Mucosa of descending colon (tissue), 3 donors: Measurements from ENCODE around the gene C2orf81. TPM values are rescaled to one million over a fixed set of nuclear protein-coding genes. Genes with fewer than 3 reads are reported as not detected.
"Not testable (repeated sequence)": the region's sequence is repeated elsewhere in the genome, so short reads cannot be mapped to it uniquely, and the experiment has no call there.

ENCODE experiments used
- ATAC-seq: fragments of 200-7000 bp; cut with Tn5 transposase; one replicate; pipeline ENCODE4 v1.9.1; 2020; ENCODE audit warnings: mild to moderate bottlenecking, moderate library complexity
- DNase-seq, 3 donors: peaks; one replicate each; pipeline ENCODE4 v3.0.0-alpha.2; 2020
- H3K36me3 ChIP-seq: fragments of 200-600 bp; one replicate; pipeline ENCODE4 v1.8.0; 2021; ENCODE audit warnings: low read depth, mild to moderate bottlenecking
- H3K4me1 ChIP-seq: fragments of 200-600 bp; one replicate; pipeline ENCODE4 v1.8.0; 2021; ENCODE audit warnings: low read depth, mild to moderate bottlenecking
- H3K4me3 ChIP-seq: fragments of 200-600 bp; one replicate; pipeline ENCODE4 v1.8.0; 2021; ENCODE audit warnings: mild to moderate bottlenecking
- H3K9me3 ChIP-seq: fragments of 200-600 bp; one replicate; pipeline ENCODE4 v1.8.0; 2021; ENCODE audit warnings: mild to moderate bottlenecking
- intact Hi-C, 2 donors: fragments of 100-400 bp; cut with DNase I in 1 of 2; cut with micrococcal nuclease in 1 of 2; formaldehyde crosslinking; loops; one replicate each; pipeline versions ENCODE4 v1.11.0 to v1.11.1; 2022; cut with DNase I, micrococcal nuclease
- total RNA-seq, 3 donors: library from RNA; stranded (reverse); fragmentation: NEBNext Ultra II Directional in 2 of 3; extraction: Animal tissue kit (Norgen Biotek cat#: 25700) in 2 of 3; gene quantifications; one replicate each; pipeline versions ENCODE4 v1.2.1 to v1.2.4, GENCODE V29; 2021 to 2023
- TF ChIP-seq, protein P1 (sequence below): fragments of 200-600 bp; IDR thresholded peaks from one replicate; pipeline ENCODE4 v1.8.0; 2022; ENCODE audit warnings: antibody characterized with exemption, mild to moderate bottlenecking
- donor health status: DM: no; HTN: no; CAD: no; lungs with moderate emphysema.
- donor health status: DM: no; HTN: no; CAD: no.
- donor health status: DM: no; HTN: yes; CAD: no.

C2orf81 gene
- total RNA-seq, 3 donors from 2014 or later: 0.53 to 2.3 (median 1.9) TPM

DNA sequence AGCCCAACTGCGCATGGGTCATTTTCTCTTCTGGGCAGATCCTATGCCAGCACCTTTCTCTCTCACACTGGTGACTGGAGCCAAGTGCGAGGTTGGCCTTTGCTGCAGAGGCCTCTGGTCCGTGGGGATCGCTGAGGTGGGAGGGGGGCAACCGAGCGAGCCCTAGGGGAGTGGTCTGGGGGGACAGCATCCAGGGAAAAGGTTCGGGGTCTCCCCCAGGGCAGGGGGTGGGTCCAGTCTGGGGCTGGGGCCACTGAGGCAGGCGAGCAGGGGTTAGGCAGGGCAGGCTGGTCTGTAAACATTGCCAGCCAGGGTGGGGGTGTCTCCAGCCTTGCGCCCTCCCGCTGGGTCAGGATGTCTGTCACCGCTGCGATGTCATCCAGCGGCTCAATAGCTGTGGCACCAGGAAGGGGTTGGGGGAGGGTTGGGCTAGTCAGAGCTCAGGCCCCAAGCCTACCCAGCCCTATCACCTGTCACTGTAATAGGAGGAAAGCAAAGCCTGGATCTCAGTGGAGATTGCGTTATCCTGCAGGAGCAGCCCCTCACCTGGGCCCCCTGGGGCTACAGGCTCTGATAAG, 4.9 kb upstream of the C2orf81 start:
- intact Hi-C loops: no loop called here
- Histone ChIP-seq H3K4me3 (no peak overlapping the region), H3K4me1 (peaks cover 23% of the 10 kb centered on the region), H3K36me3 (no peaks in the 10 kb centered on the region), H3K9me3 (no peaks in the 10 kb centered on the region)
- TF ChIP-seq, protein P1, sequence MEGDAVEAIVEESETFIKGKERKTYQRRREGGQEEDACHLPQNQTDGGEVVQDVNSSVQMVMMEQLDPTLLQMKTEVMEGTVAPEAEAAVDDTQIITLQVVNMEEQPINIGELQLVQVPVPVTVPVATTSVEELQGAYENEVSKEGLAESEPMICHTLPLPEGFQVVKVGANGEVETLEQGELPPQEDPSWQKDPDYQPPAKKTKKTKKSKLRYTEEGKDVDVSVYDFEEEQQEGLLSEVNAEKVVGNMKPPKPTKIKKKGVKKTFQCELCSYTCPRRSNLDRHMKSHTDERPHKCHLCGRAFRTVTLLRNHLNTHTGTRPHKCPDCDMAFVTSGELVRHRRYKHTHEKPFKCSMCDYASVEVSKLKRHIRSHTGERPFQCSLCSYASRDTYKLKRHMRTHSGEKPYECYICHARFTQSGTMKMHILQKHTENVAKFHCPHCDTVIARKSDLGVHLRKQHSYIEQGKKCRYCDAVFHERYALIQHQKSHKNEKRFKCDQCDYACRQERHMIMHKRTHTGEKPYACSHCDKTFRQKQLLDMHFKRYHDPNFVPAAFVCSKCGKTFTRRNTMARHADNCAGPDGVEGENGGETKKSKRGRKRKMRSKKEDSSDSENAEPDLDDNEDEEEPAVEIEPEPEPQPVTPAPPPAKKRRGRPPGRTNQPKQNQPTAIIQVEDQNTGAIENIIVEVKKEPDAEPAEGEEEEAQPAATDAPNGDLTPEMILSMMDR: no peak
- no peak for ATAC-seq
- no peak for DNase-seq

DNA sequence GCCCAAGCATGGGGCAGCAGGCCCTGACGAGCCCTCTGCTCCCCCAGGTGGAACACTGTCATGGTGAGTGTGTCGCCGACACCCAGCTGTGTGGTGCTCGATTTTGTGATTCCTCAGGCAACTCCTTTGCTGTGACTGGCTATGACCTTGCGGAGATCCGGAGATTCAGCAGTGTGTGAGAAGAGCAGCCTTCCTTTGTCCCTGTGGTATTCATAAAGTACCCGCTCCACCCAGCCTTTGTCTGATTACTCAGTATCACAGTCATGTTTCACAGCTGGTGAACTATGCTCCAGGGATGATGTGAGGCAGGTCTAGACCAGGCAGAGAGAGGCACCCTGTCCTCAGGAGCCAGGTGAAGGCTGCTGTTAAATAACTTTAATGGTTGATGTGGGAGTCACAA, 4.1 kb upstream of the C2orf81 start:
- Histone ChIP-seq H3K9me3 (no peaks in the 10 kb centered on the region), H3K4me3 (no peak overlapping the region), H3K36me3 (no peaks in the 10 kb centered on the region), H3K4me1 (peaks cover 28% of the 10 kb centered on the region)
- intact Hi-C loops: no loop called here
- no peak for ATAC-seq
- DNase-seq: no peak
- TF ChIP-seq, protein P1: no peak

DNA sequence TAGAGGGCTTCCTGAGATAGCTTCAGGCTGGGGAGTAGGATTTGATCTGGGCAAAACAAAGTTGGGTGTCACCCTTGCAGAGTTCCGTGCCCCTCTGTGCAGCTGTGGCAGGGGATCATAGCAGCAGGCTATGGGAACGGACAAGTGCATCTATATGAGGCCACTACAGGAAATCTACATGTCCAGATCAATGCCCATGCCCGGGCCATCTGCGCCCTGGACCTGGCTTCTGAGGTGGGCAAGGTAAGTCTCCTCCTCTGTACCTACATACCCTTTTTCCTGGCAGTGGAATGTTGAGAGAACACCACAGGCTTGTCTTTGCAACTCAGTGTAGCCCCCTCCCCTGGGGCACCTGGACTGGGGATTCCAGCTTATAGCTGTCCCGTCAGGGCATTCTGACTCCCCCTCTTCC, 3.6 kb upstream of the C2orf81 start:
- no peaks in the 10 kb centered on the region for H3K36me3 ChIP-seq
- peaks cover 24% of the 10 kb centered on the region for H3K4me1 ChIP-seq
- no peak overlapping the region for H3K4me3 ChIP-seq
- ATAC-seq (no peak), DNase-seq (no peak)
- intact Hi-C loops: no loop called here
- H3K9me3 ChIP-seq: no peaks in the 10 kb centered on the region
- TF ChIP-seq, protein P1: no peak

DNA sequence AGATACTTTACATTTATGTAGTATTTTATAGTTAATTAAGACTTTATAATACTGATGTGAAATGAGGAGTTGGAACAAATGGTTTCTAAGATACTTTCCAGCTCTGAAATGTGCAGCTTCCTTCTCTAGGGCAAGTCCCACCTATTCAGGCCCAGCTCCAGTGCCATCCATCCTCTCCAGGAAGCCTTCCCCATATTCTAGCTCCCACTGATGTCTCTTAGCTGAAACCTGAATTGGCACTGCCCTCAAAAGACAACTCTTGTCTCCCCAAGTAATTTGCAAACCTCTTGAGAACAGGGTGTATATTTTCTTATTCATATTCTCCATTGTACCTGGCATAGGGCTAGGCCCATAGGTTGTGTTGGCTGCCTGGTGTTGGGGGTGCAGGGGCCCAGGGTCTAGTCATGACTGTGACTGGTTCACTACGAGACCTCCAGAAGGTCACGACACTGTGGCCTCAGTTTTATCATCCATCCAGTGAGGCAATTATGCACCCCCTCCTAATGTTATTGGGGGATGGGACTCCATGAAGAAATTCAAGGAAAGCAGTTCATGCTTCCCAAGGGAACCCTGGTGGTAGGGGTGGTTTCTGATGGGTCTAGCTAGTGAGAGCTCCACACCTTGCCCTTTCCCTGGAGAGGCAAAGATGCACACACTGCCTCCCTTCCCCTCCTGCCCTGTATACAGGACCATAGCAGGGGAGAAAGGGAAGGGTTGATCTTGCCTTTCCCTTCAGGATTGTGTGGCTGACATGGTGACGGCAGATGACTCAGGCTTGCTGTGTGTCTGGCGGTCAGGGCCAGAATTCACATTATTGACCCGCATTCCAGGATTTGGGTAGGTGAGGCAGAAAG, 2.9 kb upstream of the C2orf81 start:
- H3K9me3 ChIP-seq: no peaks in the 10 kb centered on the region
- intact Hi-C loops: no loop called here
- ATAC-seq: no peak
- TF ChIP-seq, protein P1: no peak
- no peak overlapping the region for H3K4me3 ChIP-seq
- H3K4me1 ChIP-seq: peaks cover 19% of the 10 kb centered on the region
- no peaks in the 10 kb centered on the region for H3K36me3 ChIP-seq
- no peak for DNase-seq

DNA sequence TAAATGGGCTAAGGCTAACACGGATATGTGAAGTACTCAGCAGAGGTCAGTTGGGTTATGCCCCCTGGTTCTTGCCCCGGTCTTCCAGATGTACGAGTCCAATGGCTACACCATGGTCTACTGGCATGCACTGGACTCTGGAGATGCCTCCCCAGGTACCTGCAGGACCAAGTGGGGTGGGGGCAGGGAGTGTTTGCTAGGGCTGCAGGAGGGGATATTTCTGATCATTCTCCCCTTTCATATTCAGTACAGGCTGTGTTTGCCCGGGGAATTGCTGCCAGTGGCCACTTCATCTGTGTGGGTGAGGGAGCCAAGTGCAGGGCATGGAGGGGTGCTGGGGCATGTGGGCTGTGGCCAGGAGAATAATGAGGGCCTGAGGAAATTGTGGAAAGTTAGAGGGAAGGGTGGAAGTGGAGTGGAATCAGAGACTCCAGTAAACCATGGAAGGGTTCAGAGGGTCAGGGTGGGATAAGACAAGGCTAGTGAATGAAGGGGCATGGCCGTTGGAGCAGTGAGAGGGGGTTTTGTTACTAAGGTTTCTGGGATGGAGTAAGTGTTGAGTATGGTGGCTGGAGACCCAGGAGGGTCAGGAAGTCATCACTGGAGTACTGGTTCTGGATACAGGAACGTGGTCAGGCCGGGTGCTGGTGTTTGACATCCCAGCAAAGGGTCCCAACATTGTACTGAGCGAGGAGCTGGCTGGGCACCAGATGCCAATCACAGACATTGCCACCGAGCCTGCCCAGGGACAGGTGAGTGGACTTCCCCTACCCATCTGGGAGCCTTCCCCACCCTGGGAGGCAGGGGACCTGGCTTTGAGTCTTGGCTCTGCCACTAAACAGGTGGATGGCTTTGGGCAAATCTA, 2.0 kb upstream of the C2orf81 start:
- no peak for ATAC-seq
- TF ChIP-seq, protein P1: no peak
- Histone ChIP-seq H3K9me3 (no peaks in the 10 kb centered on the region), H3K4me1 (peaks cover 12% of the 10 kb centered on the region), H3K36me3 (no peaks in the 10 kb centered on the region), H3K4me3 (no peak overlapping the region)
- intact Hi-C loops: no loop called here
- DNase-seq: peak in 1 of 3 donors; percentile 35

DNA sequence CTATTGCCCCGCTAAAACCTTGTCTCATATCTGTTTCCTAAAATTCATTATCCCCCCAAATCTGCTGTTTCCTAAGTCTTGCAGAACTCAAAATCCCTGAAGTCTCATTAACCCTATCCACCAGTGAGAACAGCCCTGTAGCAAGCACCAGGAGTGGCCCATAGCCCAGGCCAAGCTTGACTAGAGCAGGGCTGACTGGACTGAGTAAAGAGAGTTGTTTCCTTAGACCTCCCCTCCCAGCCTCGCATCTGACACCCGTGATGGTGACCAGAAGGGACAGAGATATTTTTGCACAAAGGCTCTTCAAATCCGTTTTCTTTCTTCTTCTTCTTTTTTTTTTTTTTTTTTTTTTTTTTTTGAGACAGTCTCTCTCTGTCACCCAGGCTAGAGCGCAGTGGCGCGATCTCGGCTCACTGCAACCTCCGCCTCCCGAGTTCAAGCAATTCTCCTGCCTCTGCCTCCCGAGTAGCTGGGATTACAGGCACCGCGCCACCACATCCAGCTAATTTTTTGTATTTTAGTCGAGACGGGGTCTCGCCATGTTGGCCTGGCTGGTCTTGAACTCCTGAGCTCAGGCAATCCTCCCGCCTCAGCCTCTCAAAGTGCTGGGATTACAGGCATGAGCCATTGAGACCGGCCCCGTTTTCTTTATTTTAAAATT, 846 bp downstream of the C2orf81 start:
- intact Hi-C loops, H3K4me3 ChIP-seq, ATAC-seq, H3K36me3 ChIP-seq, DNase-seq, H3K9me3 ChIP-seq: not testable (repeated sequence)
- H3K4me1 ChIP-seq: peaks cover 12% of the 10 kb centered on the region
